ENCODE measurements around the gene SZRD1. TPM values are rescaled to one million over a fixed set of nuclear protein-coding genes. Genes with fewer than 3 reads are reported as not detected.

SZRD1 gene
- total and polyA plus RNA-seq, 2 of the 8 experiments (the other 6 are each of a cell fraction or from before 2014, with no cell fraction given) = 97.8 to 108 TPM

DNA sequence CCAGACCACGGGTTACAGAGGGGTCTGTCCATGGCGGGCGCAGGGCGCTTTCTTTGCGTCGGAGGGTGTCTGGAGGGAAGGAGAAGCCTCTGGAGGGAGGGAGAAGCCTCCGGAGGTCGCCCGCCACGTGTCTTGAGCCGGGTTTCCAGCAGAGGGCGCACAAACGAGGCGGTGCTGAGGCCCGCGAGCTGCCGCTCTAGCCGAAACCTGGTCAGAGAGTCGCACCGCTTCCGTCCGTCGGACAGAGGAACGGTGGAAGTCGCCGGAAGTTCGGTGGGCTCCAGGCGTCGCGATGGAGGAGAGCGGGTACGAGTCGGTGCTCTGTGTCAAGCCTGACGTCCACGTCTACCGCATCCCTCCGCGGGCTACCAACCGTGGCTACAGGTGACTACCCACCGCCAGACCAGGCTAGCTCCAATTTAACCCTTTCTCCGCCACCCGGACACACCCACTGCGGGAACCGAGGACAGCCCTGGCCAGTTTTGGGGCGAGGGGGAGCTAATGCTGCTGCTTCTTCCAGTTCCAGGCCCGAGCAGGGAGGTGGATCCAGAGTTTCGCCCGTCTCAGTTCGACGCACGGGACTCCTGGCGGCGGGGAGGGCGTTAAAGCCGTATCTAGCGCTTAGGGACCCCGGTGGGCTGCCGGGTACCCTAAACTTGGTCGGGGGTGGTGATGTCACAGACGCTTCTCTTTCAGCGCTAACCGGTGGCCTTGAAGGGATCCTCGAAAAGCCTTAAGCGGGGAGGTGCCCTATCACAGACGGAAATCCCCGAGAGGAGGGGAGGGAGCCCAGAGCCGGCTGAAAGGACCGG, 73.6 kb downstream of the SZRD1 start, which contains the start of gene NECAP2 (continued):
- TF ChIP-seq NRF1 (IDR thresholded peaks at IDR 0.05; ENCODE audit: low read depth, low read length) (no peak), HDAC6 (IDR thresholded peaks at IDR 0.05; ENCODE audit: low read depth, low read length) (peak; percentile 70), KDM1A (IDR thresholded peaks at IDR 0.05; ENCODE audit: borderline replicate concordance, low read length) (no peak), SAP30 (IDR thresholded peaks at IDR 0.05; ENCODE audit: insufficient read depth, insufficient replicate concordance, low read length) (no peak), EZH2 (IDR thresholded peaks at IDR 0.05; ENCODE audit: low read depth, low read length, severe bottlenecking) (no peak), FOSL1 (IDR thresholded peaks at IDR 0.05; ENCODE audit: insufficient read depth, low read depth, low read length) (no peak)
- TF ChIP-seq, protein P1, sequence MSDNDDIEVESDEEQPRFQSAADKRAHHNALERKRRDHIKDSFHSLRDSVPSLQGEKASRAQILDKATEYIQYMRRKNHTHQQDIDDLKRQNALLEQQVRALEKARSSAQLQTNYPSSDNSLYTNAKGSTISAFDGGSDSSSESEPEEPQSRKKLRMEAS (IDR thresholded peaks at IDR 0.05) = peak; percentile 98

Measured in H1 (cell line).